GM19193 (cell line): ENCODE data around the gene TRAF2.
A peak's percentile ranks its signal among the peaks of the same experiment; 100 is the strongest.

Experiments used
- POLR2A ChIP-seq: IDR thresholded peaks from 4 replicates; pipeline ENCODE4 v1.6.1; 2011; ENCODE audit not compliant: insufficient read depth, insufficient read length; ENCODE audit errors: extremely low read depth

The TRAF2 gene

GRCh38 chr9:136945333-136946227 is 59.3 kb downstream of the TRAF2 start:
- TF ChIP-seq POLR2A = no peak

GRCh38 chr9:136946228-136947027 is 60.1 kb downstream of the TRAF2 start:
- no peak for TF ChIP-seq POLR2A

- no peak for TF ChIP-seq POLR2A
These were observed 60.9 kb downstream of the TRAF2 start for GRCh38 chr9:136947028-136947891.

GRCh38 chr9:136947955-136948510 is 61.7 kb downstream of the TRAF2 start:
- no peak for TF ChIP-seq POLR2A

GRCh38 chr9:136949239-136949816 is 63.0 kb downstream of the TRAF2 start:
- TF ChIP-seq POLR2A = no peak

- peak; percentile 82 for TF ChIP-seq POLR2A
These were observed 63.7 kb downstream of the TRAF2 start for GRCh38 chr9:136949817-136950655.

GRCh38 chr9:136950656-136951276 is 64.5 kb downstream of the TRAF2 start:
- no peak for TF ChIP-seq POLR2A

- TF ChIP-seq POLR2A = no peak
These were observed 65.4 kb downstream of the TRAF2 start, which contains the start of gene LCN12 for GRCh38 chr9:136951541-136952320. TSS of gene LCN12 (plus strand) at chr9:136952273. CDS start at chr9:136952328, 55 bp downstream.

GRCh38 chr9:136952321-136952850 is 66.1 kb downstream of the TRAF2 start:
- no peak for TF ChIP-seq POLR2A

- TF ChIP-seq POLR2A = no peak
These were observed 66.8 kb downstream of the TRAF2 start for GRCh38 chr9:136952876-136953770.

GRCh38 chr9:136953771-136954269 is 67.5 kb downstream of the TRAF2 start:
- no peak for TF ChIP-seq POLR2A
